GM19035 (cell line): ENCODE measurements around the gene HAUS6.
A peak's percentile ranks its signal among the peaks of the same experiment; 100 is the strongest.
"Not testable (repeated sequence)": the region's sequence is repeated elsewhere in the genome, so short reads cannot be mapped to it uniquely, and the experiment has no call there.

ENCODE experiments used
- ATAC-seq: cut with Tn5 transposase; IDR thresholded peaks from one replicate; pipeline ENCODE4 v1.9.1; 2021; ENCODE audit not compliant: unreplicated experiment

The HAUS6 gene

DNA sequence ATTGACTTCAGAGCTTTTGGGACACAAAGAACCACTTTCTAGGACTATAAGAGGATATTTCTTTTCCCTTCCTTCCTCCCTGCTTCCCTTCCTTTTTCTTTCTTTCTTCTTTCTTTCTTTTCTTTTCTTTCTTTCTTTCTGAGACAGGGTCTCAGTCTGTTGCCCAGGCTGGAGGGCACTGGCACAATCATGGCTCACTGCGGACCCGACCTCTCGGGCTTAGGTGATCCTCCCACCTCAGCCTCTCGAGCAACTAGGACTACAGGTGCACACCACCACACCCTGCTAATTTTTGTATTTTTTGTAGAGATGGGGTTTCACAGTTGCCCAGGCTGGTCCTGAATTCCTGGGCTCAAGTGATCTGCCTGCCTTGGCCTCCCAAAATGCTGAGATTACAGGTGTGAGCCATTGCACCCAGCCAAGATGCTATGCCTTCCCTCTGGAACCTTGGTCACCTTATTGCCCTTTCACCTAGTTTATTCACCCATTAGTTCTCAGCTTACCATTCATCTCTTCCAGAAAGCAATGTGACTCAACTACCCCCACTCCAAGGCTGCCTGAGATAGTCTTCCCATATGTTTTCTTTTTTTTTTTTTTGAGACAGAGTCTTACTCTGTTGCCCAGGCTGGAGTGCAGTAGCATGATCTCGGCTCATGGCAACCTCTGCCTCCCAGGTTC is 14.5 kb upstream of the HAUS6 start:
- ATAC-seq, result no peak

DNA sequence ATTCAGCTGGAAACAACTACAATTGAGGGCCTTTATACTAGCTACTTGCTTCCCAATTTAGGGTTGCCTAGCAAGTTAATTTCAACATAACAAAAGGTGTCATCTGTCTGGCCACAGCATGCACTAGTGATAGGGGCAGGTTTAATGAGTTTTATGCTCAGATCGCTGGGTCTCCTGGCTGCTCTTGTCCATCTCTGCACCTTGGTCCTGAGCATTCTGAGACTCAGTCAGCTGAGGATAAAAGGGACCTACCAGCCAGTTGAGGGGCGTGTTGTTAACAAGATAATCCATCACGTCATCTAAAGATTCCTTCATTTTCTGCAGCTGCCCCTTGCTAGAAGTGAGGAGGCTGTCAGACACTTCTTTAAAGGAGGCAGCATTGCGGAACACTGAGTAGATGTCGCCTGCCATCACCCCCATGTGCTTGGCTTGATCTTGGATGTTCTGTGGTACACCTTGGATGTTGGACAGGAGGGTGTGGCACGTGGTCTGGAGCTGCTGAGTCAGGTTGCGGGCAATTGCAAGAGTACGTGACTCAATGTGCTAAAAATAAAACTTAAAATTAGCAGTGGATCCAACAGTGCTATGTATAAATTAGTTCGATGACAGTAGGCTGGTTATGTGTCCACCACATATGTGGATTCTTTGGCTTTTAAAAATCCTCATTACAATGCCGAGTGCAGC is 13.5 kb upstream of the HAUS6 start:
- ATAC-seq, result no peak

- no peak for ATAC-seq
These were observed 12.1 kb upstream of the HAUS6 start for GRCh38 chr9:19114680-19115270.

DNA sequence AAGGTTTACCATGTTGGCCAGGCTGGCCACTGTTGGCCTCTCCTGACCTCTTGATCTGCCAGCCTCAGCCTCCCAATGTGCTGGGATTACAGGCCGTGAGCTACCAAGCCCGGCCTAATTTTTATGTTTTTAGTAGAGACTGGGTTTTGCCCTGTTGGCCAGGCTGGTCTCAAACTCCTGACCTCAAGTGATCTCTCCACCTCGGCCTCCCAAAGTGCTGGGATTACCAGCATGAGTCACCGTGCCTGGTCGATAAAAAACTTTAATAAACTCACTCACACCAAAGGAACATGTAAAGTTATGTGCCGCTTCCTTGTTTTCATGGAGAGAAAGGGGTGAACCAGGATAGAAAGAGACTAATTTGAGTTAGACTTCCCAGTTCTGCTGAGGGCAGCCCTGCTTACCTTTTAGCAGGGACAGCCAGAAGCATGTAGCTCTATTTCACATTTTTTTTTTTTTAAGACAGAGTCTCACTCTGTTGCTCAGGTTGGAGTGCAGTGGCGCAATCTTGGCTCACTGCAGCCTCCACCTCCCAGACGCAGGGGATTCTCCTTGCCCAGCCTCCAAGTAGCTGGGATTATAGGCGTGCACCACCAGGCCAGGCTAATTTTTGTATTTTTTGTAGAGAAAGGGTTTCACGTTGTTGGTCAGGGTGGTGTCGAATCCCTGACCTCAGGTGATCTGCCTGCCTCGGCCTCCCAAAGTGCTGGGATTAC is 11.4 kb upstream of the HAUS6 start:
- ATAC-seq, result no peak

- ATAC-seq, result not testable (repeated sequence)
These were observed 10.4 kb upstream of the HAUS6 start for GRCh38 chr9:19113064-19113611.

GRCh38 chr9:19108038-19108437 is 5.3 kb upstream of the HAUS6 start:
- no peak for ATAC-seq

DNA sequence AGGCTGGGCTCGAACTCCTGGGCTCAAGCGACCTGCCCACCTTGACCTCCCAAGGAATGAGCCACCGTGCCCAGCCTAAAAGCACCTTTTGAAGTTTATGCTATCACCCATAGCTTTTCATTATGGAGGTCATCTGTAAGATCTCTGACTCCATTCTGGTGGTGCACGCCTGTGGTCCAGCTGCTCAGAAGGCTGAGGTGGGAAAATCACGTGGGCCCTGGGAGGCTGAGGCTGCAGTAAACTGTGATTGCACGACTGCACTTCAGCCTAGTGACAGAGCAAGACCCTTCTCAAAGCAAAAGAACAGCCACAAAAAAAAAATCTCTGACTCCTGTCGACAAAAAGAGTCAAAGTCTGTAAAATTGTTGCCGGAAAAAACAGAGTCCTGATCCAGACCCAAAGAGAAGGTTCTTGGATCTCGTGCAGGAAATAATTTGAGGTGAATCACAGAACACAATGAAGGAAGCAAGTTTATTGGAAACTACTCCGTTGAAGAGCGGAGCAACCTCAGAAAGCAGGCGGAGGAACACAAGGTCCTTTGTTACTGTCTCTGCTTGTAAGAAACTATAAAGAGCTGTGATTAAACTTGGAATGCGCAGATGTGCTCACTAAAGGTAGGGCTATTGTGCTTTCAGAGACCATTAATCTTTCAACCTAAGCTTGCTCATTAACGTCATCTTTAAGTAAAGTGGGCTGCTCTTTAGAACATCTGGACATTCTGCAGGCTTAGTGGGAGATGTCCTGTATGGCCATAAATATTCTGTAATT is 2.0 kb upstream of the HAUS6 start:
- no peak for ATAC-seq

- peak; percentile 38 for ATAC-seq
These were observed 498 bp downstream of the HAUS6 start for GRCh38 chr9:19102181-19102630.

- no peak for ATAC-seq
These were observed 1.5 kb downstream of the HAUS6 start for GRCh38 chr9:19101203-19101602.

DNA sequence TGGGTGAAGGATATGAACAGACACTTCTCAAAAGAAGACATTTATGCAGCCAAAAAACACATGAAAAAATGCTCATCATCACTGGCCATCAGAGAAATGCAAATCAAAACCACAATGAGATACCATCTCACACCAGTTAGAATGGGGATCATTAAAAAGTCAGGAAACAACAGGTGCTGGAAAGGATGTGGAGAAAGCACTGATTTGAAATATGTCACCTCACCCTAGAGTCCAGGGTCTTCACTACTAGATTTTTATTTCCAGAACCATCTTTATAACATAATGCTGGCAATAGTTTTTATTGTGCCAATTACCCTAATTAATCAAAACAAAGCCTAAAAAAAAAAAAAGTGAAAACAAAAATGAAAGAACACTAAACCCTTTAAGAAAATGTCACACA is 5.3 kb downstream of the HAUS6 start:
- ATAC-seq, result not testable (repeated sequence)

- no peak for ATAC-seq
These were observed 15.4 kb downstream of the HAUS6 start for GRCh38 chr9:19087106-19088000.

- no peak for ATAC-seq
These were observed 17.4 kb downstream of the HAUS6 start for GRCh38 chr9:19085295-19085694.

- no peak for ATAC-seq
These were observed 27.9 kb downstream of the HAUS6 start for GRCh38 chr9:19074836-19075235.

- ATAC-seq, result no peak
These were observed 28.5 kb downstream of the HAUS6 start for GRCh38 chr9:19074229-19074628.

- no peak for ATAC-seq
These were observed 45.7 kb downstream of the HAUS6 start for GRCh38 chr9:19057033-19057432.

DNA sequence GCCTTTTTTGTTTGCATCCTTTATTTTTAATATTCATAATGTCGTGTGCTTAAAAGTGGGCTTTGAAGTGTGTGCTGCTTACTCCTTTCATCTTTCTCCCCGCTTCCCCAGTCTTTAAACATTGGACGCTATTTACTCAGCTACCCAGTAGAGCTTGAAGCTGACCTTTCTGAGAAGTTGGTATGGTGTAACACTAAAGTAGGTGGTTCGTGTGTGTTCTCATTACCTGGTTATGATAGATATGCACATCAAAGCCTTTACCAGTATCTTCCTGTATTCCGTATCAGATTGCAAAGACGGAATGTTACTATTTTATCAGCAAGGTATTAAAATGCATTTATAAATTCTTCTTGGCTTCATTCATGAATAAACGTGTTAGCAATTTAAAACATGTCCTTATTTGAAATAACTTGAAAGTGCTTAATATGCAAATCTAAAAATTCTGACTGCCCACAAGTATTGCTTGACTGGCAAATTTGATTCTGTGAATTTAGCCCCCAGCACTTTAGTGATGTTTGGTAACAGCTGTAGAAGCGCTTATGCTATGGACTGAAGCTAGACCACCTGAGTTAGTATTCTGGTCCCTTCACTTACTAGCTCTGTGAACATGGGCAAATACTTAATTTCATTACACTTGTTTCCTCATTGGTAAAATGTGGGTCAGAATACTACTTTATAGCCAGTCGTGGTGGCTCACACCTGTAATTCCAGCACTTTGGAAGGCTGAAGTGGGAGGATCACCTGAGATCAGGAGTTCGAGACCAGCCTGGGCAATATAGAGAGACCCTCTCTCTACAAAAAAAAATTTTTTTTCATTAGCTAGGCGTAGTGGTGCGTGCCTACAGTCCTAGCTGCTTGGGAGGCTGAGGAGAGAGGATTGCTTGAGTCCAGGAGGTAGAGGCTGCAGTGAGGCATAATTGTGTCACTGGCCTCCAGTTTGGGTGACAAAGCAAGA is 51.8 kb downstream of the HAUS6 start:
- no peak for ATAC-seq

DNA sequence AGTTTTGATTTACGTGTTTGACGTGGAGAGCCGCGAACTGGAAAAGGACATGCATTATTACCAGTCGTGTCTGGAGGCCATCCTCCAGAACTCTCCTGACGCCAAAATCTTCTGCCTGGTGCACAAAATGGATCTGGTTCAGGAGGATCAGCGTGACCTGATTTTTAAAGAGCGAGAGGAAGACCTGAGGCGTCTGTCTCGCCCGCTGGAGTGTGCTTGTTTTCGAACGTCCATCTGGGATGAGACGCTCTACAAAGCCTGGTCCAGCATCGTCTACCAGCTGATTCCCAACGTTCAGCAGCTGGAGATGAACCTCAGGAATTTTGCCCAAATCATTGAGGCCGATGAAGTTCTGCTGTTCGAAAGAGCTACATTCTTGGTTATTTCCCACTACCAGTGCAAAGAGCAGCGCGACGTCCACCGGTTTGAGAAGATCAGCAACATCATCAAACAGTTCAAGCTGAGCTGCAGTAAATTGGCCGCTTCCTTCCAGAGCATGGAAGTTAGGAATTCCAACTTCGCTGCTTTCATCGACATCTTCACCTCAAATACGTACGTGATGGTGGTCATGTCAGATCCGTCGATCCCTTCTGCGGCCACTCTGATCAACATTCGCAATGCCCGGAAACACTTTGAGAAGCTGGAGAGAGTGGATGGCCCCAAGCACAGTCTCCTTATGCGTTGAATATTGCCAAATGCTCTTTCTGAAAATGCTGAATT is 52.6 kb downstream of the HAUS6 start:
- no peak for ATAC-seq
